Right kidney (tissue), 1 donor: Measurements from ENCODE around the gene SLC6A6.

Experiments used
- DNase-seq: peaks from one replicate; pipeline ENCODE4 v3.0.0-alpha.2; 2016

SLC6A6 gene

GRCh38 chr3:14418296-14419250 is 16.2 kb downstream of the SLC6A6 start:
- DNase-seq = no peak

DNA sequence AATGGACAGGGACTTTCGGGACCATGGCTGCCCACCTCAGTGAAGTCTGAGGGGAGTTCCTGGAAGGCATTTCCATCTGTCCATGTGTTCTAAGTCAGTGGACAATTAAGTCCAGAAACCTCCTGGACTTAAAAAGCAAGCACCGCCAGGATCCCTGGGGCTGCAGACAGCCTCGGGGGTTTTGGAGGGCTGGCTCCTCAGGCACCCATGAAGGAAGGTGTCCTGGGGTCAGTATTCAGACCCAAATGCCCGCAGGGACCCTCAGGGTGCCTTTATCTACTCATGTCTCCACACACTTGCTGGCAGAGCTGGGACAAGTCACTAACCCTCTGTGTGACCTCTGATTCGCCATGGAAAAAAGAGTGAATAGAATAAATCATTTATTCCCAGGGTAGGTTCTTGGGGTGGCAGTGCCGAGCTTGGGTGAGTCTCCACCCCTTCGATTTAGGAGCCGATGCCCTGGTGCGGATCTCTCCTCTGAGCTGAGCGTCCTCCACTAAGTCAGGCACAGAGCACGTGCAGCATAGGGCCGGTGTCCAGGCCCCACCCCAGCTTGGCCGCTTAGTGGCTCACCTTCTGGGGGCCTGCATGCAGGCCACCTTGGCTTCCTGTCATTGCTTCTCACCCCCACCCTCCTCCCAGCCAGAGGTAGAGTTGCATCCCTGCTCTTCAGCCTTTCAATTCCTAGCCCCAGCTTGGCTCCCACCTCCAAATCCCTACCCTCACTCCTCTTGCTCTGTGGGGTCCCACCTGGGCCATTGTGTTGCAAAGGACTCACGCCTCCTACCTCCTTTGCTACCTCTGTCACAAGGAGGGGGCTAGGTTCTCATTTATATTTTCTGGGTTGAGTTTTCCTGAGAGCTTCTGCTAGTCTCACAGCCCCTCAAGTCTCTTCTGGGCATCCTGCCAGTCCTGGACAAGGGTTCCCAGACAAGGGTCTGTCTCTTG is 19.9 kb downstream of the SLC6A6 start:
- DNase-seq = no peak

- no peak for DNase-seq
These were observed 20.9 kb downstream of the SLC6A6 start for GRCh38 chr3:14423197-14423743.

GRCh38 chr3:14423963-14424362 is 21.6 kb downstream of the SLC6A6 start:
- DNase-seq = no peak

GRCh38 chr3:14424711-14425580 is 22.5 kb downstream of the SLC6A6 start:
- DNase-seq = no peak

- no peak for DNase-seq
These were observed 23.3 kb downstream of the SLC6A6 start for GRCh38 chr3:14425581-14426304.

DNA sequence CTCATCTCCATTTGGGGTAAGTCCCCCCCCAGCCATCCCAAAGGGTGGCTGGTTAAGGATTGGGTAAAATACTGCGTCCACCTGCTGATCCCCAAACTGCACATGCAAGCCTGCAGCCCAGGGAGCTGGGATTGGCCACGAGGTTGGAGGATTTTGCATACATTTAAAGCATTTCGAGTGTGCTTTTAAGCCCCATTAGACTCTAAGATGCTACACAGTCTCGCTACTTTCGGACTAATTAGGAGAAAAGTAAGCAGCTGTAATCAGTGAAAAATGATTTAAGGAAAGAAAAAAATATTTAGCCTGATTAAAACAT is 23.9 kb downstream of the SLC6A6 start:
- no peak for DNase-seq

DNA sequence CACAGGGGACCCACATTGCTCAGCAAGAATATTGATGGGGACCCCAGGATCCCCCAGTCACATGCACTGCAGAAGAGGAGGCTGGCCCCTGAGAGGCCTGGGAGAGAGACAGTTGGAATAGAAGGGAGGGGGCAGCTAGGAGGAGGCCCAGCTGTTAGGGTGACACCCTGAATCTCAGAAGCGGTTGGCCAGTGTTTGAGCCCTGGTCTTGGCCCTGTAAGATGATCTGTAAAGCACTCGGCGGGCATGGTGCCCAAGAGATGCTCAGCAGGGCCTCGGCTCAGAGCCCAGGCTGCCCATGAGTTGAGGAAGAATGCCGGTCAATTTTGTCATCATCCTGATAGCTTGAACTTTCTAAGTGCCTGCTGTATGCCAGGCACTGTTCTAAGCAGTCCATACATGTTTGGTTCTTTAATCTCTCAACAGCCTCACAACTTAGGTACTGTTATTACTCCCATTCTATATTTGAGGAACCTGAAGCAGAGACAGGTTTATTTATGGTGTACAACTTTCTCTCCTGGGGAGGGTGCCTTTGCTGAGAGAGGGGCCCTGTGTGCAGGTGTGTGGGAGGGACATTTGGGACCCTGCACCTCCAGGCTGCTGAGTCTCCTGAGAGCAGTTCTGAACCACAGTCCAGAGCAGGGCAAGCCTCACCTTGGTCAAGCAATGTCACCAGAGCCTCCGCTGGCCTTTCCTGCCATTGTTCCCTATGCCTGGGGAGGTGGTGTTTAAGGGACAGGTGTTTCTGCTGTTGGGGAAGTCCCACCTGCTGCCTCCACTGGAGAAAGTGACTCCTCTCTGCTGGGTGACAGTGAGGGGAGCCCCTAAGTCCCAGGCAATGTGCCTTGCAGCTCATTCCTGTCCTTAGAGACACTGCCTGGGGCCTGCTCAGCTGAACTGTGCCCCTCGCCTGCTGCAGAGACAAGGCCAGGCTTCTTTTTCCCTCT is 26.0 kb downstream of the SLC6A6 start:
- no peak for DNase-seq

- no peak for DNase-seq
These were observed 26.8 kb downstream of the SLC6A6 start for GRCh38 chr3:14429237-14429636.

- no peak for DNase-seq
These were observed 27.2 kb downstream of the SLC6A6 start for GRCh38 chr3:14429640-14430039.

- DNase-seq = no peak
These were observed 27.6 kb downstream of the SLC6A6 start for GRCh38 chr3:14430053-14430452.

- no peak for DNase-seq
These were observed 28.5 kb downstream of the SLC6A6 start for GRCh38 chr3:14430706-14431451.

- no peak for DNase-seq
These were observed 29.1 kb downstream of the SLC6A6 start for GRCh38 chr3:14431452-14431916.

DNA sequence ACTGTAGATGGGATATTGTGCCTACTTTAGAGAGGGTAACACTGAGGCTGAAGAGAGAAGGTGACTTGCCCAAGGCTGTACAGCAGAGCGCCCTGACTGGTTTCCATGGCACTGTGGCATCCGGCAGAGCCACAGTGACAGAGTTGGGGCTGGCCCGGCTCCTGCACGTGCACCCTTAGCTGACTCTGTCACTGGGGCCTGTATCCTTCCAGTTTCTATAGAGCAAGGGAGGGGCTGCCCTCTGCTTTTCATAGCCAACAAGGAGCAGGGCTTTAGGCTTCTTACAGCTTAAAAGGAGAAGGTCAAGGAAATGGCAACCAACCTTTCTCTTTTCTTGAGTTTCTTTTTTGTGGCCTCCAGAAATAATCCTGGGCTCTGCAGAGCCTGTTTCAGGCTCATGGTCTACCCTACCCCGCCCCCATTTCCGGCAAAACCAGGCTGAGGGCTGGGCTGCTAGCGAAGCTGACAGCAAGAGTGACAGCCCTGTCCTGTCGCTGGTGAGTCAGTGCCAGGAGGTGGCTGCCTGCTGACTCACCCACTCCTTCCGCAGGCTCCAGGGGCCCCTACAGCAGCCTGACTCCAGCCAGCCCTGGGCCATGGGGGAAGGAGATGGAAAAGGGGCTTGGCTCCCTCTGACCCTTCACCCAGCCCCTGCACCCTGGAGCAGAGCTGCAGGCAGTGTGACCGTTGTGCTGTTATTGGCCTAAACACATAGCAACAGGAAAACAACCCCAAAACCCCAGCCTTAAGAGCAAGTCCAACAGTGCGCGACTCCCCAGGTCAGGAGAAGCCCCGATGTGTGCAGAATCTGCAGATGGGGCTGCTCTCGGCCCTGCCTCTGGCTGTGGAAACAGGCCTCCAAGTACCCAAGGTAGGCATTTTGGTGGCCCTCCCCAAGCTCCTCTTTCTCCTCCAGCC is 29.8 kb downstream of the SLC6A6 start:
- no peak for DNase-seq

GRCh38 chr3:14433106-14433505 is 30.7 kb downstream of the SLC6A6 start:
- DNase-seq = no peak

DNA sequence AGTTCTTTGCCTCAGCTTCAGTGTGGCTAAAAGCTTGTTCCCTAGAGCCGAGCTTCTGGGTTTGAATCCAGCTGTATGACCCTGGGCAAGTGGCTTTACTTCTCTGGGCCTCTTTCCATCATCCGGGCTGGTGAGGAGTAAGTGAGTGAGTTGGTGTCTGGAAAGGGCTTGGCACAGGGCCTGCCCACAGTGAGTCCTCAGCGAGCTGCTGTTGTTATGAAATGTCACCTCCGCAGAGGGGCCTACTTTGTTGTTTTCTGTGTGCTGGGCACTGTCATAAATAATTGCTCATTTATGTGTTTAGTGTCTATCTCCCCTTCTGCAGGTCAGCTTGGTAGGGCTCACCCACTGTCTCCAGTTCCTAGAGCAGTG is 31.7 kb downstream of the SLC6A6 start:
- DNase-seq = no peak

DNA sequence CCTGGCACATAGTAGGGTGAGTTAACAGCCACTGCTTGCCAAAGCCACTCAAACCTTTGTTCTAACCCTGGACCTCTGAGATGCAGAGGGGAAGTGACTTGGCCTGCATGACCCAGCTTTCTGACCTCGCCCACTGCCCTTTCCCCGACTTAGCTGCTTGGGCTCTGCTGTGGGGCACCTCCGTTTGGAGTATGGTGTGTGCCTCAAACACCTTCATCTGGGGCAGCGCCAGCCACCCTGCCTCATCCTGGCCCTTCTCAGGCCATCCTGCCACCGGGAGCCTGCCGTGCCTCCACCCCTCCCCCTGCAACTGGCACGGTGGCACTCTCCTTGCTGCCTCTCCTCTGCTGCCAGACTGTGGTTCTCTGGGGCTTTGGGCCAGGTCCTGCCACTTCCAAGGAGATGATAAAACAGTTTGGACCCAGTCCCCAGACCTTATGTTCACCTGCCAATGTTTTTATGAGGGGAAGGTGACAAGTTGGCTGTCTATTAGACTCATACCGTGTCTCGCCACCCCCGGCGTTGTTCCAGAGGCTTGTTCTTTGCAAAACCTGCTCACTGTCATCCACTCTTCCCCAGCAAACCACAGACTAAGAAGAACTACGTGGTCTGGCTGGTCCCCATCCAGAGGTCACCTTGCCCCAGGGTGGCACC is 32.2 kb downstream of the SLC6A6 start:
- no peak for DNase-seq
